Amygdala (tissue), 56 donors: ENCODE measurements around the gene TXNDC11.
A peak's percentile ranks its signal among the peaks of the same experiment; 100 is the strongest.

ENCODE experiments used
- DNase-seq, 56 donors: peaks; one replicate each; lab custom pipeline; 2025; lab: John Stamatoyannopoulos, UW

TXNDC11 gene

DNA sequence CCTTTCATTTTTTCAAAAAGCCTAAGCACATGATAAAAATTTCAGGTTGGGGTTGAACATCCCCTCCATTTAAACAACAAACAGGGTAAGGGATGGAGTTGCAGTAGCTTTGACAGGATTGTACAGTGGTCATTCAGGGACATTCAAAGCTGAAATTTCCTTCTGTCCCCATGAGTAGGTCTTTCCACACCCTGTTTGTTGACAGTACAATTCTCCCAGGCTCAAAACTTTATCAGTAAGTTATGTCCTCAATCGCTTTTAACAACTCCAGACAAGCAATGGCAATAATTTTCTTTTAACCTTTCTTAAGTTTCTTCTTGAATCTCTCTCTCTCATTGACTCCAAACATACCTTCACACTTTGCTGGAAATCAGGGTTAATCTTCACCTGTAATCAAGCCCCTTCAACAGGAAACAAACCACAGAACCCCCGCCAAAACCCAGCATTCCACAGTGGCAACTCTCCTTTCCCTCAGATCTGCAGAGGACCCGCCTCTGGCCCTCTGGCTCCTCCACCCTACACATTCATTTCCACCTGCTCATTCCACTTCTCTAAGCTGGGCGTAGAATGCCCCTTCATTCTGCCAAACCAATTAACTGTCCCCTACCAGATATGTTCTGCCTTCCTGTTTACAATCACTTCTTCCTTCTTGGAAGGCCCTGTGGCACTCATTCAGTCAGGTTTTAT, 20.7 kb downstream of the TXNDC11 start:
- DNase-seq: no peak

- DNase-seq: no peak
Measured at GRCh38 chr16:11719762-11720161, 22.9 kb downstream of the TXNDC11 start.

DNA sequence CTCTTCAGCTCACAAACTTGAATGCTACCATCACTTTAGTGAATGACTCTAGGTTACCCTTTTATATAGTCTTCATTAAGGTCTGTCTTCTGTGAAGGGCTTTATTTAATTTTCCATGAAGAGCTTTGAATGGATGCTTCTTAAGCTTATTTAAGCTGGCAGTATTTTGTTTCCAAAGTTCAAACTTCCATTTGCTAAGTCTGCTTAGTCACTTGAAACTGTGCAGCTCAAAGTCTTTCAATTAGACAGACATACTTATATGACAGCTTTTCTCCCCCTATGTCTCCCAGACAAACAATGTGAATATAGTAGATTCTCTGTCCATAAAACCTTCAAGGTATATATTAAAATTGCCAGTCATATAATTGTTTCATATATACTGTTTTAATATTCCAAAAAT, 23.5 kb downstream of the TXNDC11 start:
- no peak for DNase-seq

DNA sequence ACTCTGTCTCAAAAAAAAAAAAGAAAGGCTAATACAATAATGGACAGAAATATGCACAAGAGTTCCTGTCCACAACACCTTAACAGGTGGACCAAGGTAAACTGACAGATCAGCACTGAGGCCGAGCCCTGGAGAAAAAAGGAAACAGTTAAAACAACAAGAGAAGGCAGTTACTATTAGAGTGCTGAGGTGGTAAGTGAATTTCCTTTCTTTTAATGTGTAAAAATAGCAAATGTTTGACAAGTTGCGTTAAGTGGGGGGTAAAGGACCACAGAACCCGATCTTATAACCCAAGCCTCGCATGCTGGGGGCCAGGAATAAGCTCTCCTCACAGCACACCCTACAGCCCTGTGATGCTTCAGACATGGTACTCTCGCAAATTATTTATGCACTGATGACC, 24.8 kb downstream of the TXNDC11 start:
- DNase-seq: no peak

- no peak for DNase-seq
Measured at GRCh38 chr16:11716336-11716735, 26.3 kb downstream of the TXNDC11 start.

- no peak for DNase-seq
Measured at GRCh38 chr16:11715246-11715947, 27.3 kb downstream of the TXNDC11 start.

DNA sequence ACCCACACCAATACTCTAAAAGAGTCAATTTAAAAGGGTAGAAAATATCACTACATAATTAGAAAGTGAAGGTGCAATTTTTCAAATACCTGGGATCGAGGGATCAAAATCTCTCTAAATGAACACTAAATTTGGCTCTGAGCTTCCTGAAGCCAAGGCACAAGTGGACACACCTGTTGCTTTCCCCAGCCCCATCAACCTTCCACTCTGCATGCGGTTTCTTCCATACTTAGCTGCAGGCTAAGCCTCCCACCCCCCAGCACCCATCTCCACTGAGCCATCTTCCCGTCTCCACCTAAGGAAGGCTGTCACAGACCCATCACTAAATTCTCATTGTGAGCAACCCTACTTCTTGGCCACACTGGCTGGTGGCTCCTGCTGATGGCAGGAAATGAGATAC, 30.5 kb downstream of the TXNDC11 start:
- DNase-seq: no peak

DNA sequence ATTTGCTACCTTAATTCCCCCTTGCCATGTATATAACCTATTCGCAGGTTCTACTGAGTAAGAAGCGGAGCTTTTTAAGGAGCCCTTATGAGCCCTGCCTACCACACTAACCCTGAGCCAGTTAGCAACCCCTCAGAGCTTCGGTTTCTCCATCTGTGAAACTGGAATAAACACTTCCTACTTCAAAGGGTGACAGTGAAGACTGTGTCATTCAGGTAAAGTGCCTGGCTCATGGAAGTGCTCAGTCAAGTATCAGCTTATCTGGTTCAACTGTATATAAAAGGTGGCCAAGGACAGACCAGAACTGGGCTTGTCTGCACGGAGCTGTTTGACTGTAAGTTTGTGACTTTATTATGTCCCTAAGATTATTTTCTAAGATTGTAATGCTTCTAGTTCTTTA, 31.0 kb downstream of the TXNDC11 start:
- no peak for DNase-seq

DNA sequence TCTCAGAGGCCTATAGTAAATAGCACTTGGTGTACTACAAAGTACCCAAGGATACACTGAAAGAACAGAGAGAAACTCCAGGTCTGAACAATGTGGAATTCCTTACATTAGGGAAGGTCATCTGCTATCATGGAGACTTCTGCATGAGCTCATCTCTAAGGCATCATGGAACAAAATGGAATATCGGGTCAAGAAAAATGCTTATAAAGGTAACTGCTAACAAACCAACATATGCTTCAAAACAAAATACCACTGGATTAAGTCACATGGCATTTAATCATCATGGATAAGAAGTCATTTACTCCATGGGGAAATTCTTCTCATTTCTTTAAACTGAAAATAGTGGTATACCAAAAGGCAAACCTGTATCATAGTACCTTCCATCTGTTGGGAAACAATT, 34.2 kb downstream of the TXNDC11 start:
- no peak for DNase-seq

GRCh38 chr16:11707679-11708197, 34.9 kb downstream of the TXNDC11 start:
- DNase-seq: no peak

DNA sequence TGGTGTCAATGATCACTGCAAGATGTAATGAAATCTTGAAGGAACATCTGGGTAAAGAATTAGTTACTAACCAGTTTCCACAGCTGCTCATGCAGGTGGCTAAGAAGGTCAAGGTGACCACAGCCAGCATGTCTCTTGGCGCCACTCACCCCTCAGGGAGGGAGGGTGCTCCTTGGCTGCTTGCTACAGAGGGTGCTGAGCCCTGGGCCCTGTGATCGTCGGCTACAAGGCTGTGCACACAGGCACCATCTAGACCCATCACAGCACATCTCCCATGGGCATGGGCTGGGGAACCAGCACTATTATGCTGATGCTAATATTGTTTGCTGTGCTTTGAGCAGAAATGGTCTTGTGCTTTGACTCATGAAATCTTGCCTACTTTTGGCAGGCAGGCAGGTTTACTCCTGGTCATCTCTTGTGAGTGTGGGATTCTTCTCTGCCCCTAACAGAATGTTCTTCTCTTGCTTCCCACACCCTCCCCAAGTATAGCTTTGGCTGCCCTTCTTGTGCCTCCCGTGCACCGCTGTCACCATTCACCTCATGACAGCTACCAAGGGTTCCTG, 36.4 kb downstream of the TXNDC11 start:
- peak in 8 of 56 donors; percentile 7 to 41 (median 20) for DNase-seq

GRCh38 chr16:11705311-11706025, 37.2 kb downstream of the TXNDC11 start:
- no peak for DNase-seq

- DNase-seq: no peak
Measured at GRCh38 chr16:11700264-11701029, 42.2 kb downstream of the TXNDC11 start.

DNA sequence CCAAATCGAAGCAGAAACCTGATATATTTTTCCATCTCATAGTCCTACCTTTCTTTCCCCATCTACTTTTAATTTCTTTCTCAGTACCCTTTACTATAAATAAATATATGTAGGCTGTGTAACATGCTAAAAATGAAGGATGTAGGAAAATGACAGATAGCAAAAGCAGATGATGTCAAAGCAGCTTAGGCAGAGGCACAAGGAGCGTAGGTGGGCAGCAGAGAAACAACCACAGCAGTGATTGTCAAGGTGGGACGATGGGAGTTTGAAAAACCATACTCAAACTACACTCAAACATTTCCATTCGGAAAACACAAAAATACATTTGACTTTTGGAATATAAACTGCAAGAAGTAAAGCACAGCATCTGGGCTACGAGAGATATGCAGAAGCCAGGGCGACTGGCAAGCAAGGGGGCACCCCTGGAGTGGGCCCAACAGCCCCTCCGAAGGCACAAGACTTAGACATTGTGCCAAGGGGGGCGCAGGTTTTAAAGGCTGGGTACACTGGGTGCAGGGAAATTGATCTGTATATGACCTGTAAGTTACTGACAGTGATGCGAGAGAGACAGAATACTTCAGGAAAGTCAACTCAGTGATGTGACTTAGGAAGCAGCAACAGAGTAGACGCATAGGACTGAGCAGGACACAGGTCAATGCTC, 43.3 kb downstream of the TXNDC11 start:
- peak in 2 of 56 donors; percentile 30 to 39 for DNase-seq

DNA sequence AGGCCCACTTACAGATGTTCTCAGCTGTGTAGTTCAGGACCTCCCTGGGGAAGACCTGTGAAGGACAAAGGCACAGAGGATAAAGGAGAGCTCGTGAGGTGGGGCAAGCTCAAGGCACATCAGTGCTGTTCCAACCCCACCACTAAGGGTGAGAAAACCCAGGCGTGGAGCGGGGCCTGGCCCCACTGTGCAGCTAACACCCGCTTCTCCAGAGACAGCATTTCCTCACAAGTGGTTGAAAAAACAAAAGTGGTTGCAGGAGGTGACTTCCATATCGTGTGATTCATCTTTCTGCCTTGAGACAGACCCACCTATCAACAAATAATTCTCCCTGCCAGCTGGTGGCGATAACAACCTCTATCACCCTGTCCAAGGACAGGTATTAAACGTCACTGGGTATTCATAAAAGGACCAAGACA, 44.4 kb downstream of the TXNDC11 start:
- no peak for DNase-seq

GRCh38 chr16:11697319-11697718, 45.3 kb downstream of the TXNDC11 start:
- DNase-seq: peak in 12 of 56 donors; percentile 11 to 49 (median 28)

DNA sequence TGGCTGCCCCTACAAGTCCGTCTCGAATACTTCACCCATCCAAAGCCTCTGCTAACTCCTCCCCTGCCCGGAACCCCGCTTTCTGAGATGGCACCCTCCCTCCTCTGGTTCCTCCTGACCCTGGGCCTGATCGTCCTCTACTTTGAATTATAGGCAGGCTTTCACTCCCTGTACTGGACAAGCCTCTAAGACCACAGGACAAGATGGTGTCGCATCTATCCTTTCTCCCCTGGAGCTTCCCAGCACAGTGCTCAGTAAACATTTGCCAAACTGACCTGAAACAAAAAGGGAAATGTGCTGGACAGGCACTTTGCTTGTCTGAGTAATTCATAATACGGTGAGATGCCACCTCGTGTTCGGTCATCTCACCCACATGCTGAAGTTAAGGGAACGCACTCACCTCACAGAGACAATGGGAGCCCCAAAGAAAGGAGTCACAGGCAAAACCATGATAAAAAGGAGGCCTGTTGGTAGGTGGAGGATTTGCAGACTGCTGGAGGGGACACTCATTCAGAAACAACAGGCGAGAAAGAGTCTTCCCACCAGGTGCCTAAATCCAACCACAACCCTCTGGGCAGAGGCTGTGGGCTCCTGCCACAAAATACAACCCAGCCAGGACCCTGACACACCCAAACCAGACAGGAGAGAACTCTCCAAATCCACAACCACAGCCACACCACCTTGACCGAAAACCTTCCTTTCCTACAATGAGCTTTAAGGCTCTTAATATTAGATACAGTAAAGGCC, 46.2 kb downstream of the TXNDC11 start:
- DNase-seq: no peak

DNA sequence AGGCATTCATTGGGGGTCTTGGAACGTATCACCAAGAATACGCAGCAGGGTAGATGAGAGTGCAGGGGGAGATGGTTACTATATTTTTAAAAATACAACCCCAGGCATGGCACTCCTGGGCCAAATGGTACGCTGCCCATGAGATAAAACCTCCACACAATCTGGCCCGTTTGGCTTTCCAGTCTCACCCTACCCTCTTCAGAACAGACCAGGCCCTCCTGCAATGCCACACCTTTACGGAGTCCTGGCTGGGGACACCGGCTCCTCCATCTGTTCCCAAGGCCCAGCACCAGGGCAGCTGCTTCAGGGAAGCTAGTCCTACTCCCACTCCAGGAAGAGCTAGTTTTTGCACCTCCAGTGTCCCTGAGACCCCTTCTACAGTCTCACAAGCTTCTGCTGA, 50.0 kb downstream of the TXNDC11 start:
- DNase-seq: no peak

- no peak for DNase-seq
Measured at GRCh38 chr16:11692171-11692570, 50.5 kb downstream of the TXNDC11 start.
